HG03342 (cell line): ENCODE results near the gene CACNA1A.
"Not testable (repeated sequence)": the region's sequence is repeated elsewhere in the genome, so short reads cannot be mapped to it uniquely, and the experiment has no call there.

Source experiments
- ATAC-seq: cut with Tn5 transposase; IDR thresholded peaks from one replicate; pipeline ENCODE4 v1.9.1; 2021; ENCODE audit warnings: mild to moderate bottlenecking, moderate library complexity; ENCODE audit not compliant: unreplicated experiment

The CACNA1A gene

DNA sequence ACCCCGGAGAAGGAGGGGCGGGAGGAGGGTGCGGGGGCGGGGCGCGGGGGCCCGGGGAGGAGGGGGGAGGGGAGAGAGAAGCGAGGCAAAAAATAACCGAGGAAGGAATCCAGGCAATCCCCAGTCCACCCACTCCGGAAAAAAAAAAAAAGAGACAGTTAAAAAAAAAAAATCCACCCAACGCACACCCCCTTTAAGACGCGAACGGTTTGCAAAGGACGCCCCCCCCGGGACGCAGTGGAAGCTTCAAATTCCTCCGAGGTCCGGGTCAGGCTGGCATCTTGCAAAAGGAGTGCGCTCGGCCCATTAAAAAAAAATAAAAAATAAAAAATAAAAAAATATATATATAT, at the start of gene CACNA1A:
CACNA1A (minus strand) TSS at position 9 of the 350 bp plus-strand sequence. CDS start 255 bp downstream, outside the sequence.
- ATAC-seq: no peak

- ATAC-seq: no peak
Measured at GRCh38 chr19:13554506-13555240, 48.4 kb upstream of the CACNA1A start.

DNA sequence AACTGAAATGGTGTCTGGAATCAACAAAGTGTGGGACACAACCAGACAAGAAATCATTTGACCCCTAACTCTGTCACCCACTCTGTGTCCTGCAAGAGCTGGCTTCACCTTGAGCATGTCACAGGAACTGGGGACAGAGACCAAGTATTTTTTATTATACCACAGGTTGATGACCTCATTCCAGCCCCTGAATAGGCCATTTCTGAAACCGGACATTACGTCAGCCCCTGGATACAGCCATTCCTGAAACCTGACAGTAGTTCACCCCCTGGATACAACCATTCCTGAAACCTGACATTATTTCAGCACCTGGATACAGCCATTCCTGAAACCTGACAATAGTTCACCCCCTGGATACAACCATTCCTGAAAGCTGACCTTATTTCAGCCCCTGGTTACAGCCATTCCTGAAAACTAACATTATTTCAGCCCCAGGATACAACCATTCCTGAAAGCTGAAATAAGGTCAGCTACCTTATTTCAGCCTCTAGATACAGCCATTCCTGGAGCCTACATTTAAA, 47.7 kb upstream of the CACNA1A start:
- ATAC-seq: no peak

DNA sequence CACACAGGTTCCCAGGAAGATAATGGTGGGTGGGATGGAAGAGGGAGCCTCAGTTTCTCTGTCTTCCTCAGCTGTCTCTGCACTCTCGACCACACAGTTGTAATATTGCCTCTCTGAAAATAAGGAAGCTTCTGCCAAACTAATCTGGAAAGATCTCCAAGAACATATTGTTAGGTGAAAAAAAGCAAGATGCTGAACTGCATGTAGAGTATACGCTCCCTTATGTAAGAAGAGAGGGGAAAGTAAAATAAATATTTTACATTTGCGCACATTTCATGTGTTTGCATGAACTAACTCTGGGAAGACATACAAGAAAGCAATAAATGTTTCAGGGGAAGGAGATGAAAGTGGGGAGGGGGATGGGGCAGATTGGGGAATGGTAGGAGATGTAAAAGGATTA, 41.9 kb upstream of the CACNA1A start:
- ATAC-seq: no peak

- no peak for ATAC-seq
Measured at GRCh38 chr19:13547102-13547501, 40.8 kb upstream of the CACNA1A start.

DNA sequence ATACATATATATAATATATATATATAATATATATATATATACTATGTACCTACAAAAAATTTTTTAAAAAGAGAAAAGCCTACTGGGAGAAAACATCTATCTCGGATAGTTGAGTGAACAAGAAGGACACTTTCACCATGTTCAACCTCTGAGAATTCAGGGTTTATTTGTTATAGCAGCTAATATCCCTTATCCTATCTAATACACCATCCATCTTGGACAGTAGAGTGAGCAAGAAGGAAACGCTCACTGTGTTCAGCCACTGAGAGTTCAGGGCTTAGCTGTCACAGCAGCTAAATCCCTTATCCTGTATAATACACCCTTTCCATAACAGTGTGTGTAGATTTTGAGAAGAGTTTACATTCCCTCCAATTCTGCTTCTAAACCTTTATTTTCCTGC, 38.1 kb upstream of the CACNA1A start:
- ATAC-seq: no peak

DNA sequence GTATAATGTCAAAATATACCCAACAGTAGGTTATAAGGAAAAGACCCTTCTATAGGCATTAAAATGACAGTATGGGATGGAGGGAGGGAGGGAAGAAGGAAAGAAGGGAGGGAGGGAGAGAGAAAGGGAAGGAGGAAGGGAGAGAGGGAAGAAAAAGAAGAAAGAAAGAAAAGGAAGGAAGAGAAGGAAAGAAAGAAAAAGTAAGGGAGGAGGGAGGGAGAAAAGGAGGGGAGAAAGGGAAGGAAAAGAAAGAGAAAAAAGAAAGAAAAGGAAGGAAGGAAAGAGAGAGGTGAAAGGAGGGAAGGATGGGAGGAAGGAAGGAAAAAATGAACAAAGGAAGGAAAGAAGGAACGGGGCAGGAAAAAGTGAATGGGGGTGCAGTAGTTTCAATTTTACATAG, 35.3 kb upstream of the CACNA1A start:
- no peak for ATAC-seq

GRCh38 chr19:13539332-13539731, 33.1 kb upstream of the CACNA1A start:
- no peak for ATAC-seq

DNA sequence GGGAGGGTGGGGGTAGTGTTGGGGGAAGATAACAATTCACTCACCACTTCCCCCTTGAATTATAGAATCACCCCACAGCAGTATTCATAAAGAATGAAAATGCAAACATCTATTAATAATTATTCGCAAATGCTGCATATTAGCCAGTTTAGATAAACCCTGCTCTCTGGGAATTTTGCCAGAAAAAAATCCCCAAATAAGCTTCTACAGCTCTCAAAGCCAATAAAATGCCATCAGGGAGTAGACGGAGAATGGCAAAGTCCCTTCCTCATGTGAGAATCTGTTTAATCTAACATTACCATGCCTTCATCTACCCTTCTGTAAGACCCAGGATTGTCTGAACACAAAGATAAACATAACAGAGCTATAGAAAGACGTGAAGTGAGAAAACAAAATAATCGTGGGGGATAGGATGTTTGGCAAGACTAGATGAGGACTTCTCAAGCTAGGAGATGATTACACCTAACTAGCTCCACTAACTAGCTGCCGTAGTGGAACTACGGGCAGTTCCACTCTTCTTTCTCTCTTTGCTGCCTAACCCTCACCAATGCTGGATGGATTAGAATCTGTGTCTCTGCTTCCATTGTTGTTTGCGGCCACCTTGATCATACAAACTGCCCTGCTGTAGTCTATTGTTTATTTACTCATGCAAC, 32.4 kb upstream of the CACNA1A start:
- no peak for ATAC-seq

- ATAC-seq: no peak
Measured at GRCh38 chr19:13537454-13537853, 31.2 kb upstream of the CACNA1A start.

GRCh38 chr19:13530720-13531119, 24.4 kb upstream of the CACNA1A start:
- ATAC-seq: no peak

GRCh38 chr19:13529721-13530120, 23.4 kb upstream of the CACNA1A start:
- not testable (repeated sequence) for ATAC-seq

DNA sequence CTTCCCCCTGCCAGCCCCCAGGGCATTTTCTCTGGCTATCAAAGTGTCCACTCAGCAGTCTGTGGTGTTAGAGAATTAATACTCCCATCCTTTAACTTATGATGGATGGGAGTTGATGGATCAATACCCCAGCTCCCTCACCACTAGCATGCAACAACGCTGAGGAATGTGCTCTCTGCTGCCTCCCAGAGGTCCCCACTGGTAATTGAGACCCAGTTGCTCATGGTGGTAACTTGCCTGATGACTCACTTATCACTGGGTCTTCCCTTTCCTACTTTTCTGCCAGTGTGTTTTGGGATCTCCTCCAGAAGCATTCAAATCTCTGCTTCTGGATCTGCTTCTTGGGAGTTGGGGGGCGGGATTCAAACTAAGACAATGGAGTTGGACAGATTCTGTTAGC, 20.3 kb upstream of the CACNA1A start:
- ATAC-seq: no peak

GRCh38 chr19:13521066-13521465, 14.8 kb upstream of the CACNA1A start:
- no peak for ATAC-seq

- no peak for ATAC-seq
Measured at GRCh38 chr19:13511947-13512346, 5.7 kb upstream of the CACNA1A start.

DNA sequence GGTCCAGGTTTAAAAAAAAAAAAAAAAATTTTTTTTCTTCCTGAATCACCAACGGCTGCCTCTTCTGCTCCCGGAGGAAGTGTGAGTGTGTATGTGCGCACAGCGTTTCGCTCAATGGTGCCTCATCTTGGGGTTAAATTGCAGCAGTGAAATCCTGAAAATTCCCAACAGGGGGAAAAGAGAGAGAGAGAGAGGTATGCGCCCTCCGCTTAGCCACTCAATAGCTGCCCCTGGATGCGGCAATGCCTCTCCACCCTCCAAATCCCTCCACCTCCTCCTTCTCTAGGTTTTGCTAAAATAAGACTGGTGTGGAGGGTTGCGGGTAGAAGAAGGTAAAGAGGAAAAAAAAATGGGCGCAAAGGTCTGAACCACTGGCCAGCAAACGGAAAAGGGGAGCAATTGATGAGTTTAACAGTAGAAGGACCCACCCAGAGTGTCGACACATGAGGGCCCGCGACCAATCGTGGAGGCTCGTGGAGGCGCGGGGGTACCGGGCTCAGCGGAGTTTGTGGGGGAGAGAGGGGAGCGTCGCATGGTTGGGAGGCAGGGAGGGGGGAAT, 853 bp upstream of the CACNA1A start:
- ATAC-seq: no peak

DNA sequence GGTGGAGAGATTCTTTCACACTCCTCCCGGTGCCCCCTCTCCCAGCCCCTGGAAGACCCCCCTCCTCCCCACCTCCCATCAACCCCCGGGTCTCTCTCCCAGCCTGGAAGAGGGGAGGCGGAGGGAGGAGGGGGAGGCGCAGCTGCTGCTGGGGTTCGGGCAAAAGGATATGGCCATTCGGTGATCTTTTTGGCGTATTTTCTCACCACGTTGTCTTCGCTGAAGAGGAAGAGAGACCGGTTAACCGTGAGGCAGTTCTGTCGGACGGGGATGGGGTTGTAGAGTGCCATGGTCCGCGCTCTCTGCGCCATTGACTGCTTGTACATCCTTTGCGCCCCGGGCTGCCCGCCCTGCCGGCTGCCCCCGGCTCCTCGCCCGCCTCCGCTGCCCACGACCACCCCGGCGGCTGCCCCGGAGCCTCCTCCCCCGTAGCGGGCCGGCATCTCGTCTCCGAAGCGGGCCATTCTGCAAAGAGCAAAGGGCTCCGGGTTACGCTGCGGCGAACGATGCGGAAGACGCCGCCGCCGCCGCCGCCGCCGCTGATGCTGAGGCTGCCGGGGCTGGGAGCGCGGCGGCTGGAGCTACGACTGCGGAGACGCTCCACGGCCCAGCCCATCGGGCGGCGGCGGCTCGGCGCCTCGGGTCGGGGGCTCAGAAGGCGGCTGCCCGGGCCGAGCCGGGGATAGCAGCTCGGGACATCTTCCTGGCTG, 363 bp downstream of the CACNA1A start:
- no peak for ATAC-seq

DNA sequence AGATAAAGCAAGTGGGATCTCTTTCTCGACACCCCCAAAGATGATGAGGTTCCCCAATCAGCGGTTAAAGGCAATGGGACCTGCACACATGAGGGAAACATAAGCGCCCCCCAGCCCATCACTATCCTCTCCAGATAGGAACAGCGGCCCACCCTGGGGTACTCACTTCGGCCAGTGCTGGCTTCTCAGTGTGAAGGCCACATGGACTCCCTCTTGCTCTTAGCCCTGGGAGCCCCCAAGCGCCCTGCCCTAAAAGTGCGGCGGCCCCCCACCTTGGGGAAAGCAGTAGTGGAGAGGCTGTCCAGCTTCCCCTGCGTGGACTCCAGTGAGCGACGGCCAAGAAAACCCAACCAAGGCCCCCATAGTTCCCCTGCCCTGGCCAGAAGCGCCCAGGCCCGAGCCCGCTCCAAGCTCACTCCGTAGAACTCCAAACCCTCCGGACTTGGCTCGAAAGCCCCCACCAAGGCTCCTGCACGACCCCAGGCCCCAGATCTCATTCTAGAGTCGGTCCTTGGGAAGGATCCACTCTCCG, 1.0 kb downstream of the CACNA1A start:
- ATAC-seq: no peak

DNA sequence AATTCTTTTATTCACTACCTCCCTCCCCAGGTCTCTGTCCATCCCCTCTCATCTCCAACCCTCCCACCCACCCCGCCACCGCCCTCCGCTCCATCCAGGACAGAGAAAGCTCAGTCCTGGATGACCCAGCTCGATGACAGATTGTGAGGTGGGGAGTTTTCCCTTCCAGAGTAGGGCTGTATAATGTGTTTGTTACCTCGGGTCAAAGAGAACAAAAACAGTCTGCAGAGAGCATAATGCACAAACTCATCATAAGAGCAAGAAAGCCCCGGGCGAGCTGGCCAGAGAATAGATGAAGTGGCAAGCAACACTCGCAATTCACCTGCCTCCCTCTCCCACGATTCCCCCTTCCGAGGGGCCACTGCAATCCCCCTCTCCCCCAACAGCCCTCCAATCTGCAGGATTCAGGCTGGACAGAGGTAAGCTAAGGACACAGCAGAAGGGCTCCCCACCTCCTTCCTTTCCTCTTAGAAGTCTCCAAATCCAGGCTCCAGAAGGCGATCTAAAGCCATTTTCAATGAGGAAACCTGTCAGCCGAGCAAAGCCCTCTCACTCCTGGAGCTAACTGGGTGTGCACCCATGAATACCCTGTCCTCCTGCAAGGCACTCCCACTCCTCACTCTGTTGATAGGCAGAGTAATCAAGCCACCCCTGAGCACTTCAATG, 2.6 kb downstream of the CACNA1A start:
- ATAC-seq: no peak

- ATAC-seq: no peak
Measured at GRCh38 chr19:13502231-13502630, 4.0 kb downstream of the CACNA1A start.

DNA sequence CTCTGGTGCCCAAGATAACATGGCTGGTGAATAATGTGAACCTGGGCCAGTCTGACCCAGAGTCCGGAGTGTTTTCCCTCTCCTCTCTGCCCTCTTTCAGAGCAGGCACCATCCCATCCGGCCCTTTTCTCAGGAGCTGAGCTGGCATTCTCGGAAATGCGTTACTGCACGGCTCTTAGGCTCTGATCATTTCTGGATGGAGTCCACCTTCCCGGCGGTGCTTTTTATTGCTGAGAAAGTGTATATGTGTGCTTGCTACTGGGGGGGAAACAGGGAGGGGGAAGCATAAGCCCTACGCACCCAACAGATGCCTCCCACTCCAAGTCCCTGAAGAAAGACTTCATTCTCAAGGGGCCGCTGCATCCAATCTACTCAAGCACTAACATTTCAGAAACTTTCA, 6.6 kb downstream of the CACNA1A start:
- ATAC-seq: no peak
